ENCODE results near the gene CATSPER4. TPM values are rescaled to one million over a fixed set of nuclear protein-coding genes. Genes with fewer than 3 reads are reported as not detected.

The CATSPER4 gene
- total RNA-seq, 1 donor from 2014 or later, result not detected

DNA sequence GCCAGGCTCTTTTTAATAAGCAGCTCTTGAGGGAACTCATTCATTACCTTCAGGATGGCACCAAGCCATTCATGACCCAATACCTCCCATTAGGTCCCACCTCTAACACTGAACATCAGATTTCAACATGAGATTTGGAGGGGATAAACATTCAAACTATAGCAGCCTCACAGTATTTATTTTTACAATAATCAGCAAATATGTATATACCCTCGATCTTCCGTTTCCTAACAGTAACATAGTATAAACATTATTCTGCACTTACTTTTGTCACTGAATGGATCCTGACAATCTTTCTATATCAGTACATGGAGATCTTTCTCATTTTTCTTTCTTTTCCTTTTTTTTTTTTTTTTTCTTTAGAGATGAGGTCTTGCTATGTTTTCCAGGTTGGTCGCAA, 5.4 kb downstream of the CATSPER4 start:
- no peak for DNase-seq (ENCODE audit: extremely low spot score, unreplicated experiment)
- no peaks in the 10 kb centered on the region for H3K9me3 Mint-ChIP-seq
- H3K4me1 Mint-ChIP-seq (ENCODE audit: unreplicated experiment), result peaks cover 11% of the 10 kb centered on the region
- no peaks in the 10 kb centered on the region for H3K27me3 Mint-ChIP-seq
- no peak overlapping the region for H3K27ac Mint-ChIP-seq
- no peaks in the 10 kb centered on the region for H3K36me3 Mint-ChIP-seq
- no peak overlapping the region for H3K4me3 Mint-ChIP-seq
- TF ChIP-seq, protein P1, sequence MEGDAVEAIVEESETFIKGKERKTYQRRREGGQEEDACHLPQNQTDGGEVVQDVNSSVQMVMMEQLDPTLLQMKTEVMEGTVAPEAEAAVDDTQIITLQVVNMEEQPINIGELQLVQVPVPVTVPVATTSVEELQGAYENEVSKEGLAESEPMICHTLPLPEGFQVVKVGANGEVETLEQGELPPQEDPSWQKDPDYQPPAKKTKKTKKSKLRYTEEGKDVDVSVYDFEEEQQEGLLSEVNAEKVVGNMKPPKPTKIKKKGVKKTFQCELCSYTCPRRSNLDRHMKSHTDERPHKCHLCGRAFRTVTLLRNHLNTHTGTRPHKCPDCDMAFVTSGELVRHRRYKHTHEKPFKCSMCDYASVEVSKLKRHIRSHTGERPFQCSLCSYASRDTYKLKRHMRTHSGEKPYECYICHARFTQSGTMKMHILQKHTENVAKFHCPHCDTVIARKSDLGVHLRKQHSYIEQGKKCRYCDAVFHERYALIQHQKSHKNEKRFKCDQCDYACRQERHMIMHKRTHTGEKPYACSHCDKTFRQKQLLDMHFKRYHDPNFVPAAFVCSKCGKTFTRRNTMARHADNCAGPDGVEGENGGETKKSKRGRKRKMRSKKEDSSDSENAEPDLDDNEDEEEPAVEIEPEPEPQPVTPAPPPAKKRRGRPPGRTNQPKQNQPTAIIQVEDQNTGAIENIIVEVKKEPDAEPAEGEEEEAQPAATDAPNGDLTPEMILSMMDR (conservative IDR thresholded peaks at IDR 0.05), result no peak

DNA sequence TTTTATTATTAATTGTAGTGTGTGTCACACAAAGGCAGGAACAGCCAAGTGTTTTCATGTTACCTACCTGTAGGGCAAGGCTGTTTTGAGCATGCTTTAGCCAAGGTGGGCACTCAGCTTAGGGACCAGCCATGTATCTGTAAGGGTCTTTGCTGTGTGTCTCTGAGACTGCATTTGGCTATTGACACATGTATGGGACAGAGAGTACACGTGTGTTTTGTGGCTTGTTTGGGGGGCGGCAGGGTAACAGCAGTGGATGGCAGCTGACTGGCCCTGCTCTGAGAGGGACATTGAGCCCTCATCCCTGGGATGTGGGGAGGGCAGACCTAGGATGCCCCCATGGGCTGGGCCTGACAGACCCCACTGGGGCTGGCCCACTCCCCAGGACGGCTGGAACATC, 6.9 kb downstream of the CATSPER4 start:
- TF ChIP-seq, protein P1 (conservative IDR thresholded peaks at IDR 0.05), result no peak
- H3K36me3 Mint-ChIP-seq, result no peaks in the 10 kb centered on the region
- no peaks in the 10 kb centered on the region for H3K9me3 Mint-ChIP-seq
- H3K4me3 Mint-ChIP-seq, result no peak overlapping the region
- H3K27me3 Mint-ChIP-seq, result peaks cover 1% of the 10 kb centered on the region
- DNase-seq (ENCODE audit: extremely low spot score, unreplicated experiment), result no peak
- no peak overlapping the region for H3K27ac Mint-ChIP-seq
- H3K4me1 Mint-ChIP-seq (ENCODE audit: unreplicated experiment), result peaks cover 24% of the 10 kb centered on the region

DNA sequence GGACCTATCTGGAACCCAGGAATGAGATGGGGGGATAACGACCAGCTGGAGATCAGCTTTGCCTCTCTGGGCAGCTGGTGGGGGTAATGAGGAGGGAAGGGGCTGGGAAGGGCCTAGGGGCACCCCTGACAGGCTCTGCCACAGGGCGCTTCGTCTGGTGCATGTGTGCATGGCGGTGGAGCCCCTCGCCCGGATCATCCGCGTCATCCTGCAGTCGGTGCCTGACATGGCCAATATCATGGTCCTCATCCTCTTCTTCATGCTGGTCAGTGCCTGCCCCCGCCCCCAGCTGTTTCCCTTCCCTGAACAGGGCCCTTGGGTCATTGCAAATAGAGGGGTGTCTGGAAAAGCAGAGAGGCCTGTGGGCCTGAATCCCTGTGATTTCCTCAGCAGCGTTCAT, 7.4 kb downstream of the CATSPER4 start:
- Mint-ChIP-seq H3K27ac (no peak overlapping the region), H3K9me3 (no peaks in the 10 kb centered on the region), H3K27me3 (peaks cover 6% of the 10 kb centered on the region), H3K4me3 (no peak overlapping the region), H3K4me1 (ENCODE audit: unreplicated experiment) (peaks cover 24% of the 10 kb centered on the region), H3K36me3 (no peaks in the 10 kb centered on the region)
- TF ChIP-seq, protein P1 (conservative IDR thresholded peaks at IDR 0.05), result no peak
- DNase-seq (ENCODE audit: extremely low spot score, unreplicated experiment), result no peak

DNA sequence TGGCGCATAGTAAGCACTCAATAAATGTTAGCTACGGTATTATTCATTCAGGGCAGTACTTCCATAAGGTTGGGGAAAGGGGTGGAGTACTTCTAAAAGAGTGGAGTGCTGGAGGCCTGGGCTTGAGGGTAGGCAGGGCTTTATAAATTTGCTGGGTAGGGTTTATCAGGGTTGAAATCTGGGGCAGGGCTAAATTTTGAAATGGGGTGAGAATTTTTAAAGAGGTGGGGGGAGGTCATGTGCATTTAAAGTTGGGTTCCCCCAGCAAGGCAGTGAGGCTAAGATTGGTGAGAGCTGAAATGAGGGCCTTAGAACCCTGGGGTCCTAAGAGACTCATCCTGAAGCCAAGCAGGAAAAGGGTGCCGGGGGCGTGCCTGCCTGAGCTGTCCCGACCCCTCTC, 10.0 kb downstream of the CATSPER4 start:
- no peak for DNase-seq (ENCODE audit: extremely low spot score, unreplicated experiment)
- Mint-ChIP-seq H3K27ac (peak overlapping the region; percentile 32), H3K36me3 (no peaks in the 10 kb centered on the region), H3K4me3 (no peak overlapping the region), H3K9me3 (no peaks in the 10 kb centered on the region), H3K27me3 (peaks cover 18% of the 10 kb centered on the region), H3K4me1 (ENCODE audit: unreplicated experiment) (peaks cover 24% of the 10 kb centered on the region)
- TF ChIP-seq, protein P1 (conservative IDR thresholded peaks at IDR 0.05), result no peak

DNA sequence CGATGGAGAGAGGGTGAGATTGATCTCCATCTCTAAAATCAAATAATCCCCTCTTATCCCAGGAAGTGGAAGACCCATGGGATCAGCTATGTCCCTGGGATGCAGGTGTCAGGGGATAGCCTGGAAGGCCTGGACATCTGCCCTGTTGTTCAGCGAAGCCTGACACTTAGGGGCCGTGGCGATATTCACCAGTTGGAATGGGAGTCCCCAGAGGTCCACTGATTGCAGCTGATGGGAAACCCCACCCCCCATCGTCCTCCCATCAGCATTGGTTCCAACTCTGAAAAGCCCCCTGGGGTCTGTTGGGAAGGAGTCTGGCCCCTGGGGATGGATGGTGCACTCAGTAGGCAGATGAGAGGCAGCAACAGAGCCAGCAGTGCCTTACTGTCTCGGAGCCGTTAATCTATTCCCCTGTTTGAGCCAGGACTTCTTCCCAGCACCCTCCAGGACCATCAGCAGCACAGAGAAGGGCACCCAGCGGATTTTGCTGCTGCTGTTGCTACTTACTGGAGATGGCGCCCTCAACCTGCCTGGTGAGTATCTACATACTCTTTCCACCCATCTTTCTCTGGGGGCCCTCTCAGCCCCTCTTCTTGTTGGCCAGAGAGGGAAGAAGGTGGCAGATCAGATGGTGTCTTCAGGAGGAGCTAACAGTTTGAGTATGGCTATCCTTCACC, 13.4 kb downstream of the CATSPER4 start:
- no peak overlapping the region for H3K4me3 Mint-ChIP-seq
- no peak overlapping the region for H3K27ac Mint-ChIP-seq
- no peaks in the 10 kb centered on the region for H3K36me3 Mint-ChIP-seq
- peaks cover 18% of the 10 kb centered on the region for H3K27me3 Mint-ChIP-seq
- no peak for DNase-seq (ENCODE audit: extremely low spot score, unreplicated experiment)
- H3K4me1 Mint-ChIP-seq (ENCODE audit: unreplicated experiment), result peaks cover 24% of the 10 kb centered on the region
- no peaks in the 10 kb centered on the region for H3K9me3 Mint-ChIP-seq
- TF ChIP-seq, protein P1 (conservative IDR thresholded peaks at IDR 0.05), result no peak
